ENCODE measurements around the gene SLC35B2.
A peak's percentile ranks its signal among the peaks of the same experiment; 100 is the strongest.

Gene SLC35B2

GRCh38 chr6:44292661-44293365 is 35.5 kb upstream of the SLC35B2 start:
- no peak for DNase-seq (ENCODE audit: low spot score)
- H3K4me1 ChIP-seq (ENCODE audit: insufficient read depth, poor library complexity, severe bottlenecking) = no peaks in the 10 kb centered on the region
- peaks cover 21% of the 10 kb centered on the region for H3K27me3 ChIP-seq (ENCODE audit: insufficient read depth, poor library complexity, severe bottlenecking)

DNA sequence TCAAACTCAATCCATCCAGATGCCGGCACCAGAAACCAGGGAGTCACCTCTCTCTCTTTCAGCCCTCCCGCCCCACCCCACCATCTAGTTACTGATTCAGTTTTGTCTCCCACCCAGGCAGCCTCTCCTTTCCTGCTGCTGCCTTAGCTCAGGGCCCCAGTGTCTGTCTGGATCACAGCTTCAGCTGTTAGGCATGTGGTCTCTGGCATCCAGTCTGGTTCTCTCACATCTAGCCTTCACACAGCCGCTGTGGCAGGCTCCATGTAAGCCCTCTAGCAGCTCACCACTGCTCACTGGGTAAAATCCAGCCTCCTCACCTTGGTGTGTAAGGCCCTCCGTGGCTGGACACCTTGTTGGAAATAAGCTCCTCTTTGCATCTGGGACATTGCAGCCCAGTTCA is 34.5 kb upstream of the SLC35B2 start:
- H3K27me3 ChIP-seq (ENCODE audit: insufficient read depth, poor library complexity, severe bottlenecking) = peaks cover 11% of the 10 kb centered on the region
- H3K36me3 ChIP-seq (ENCODE audit: low read depth) = no peaks in the 10 kb centered on the region
- no peaks in the 10 kb centered on the region for H3K9me3 ChIP-seq (ENCODE audit: severe bottlenecking)
- no peak overlapping the region for H3K4me3 ChIP-seq (ENCODE audit: severe bottlenecking)
- no peak for DNase-seq (ENCODE audit: low spot score)
- TF ChIP-seq, protein P1, sequence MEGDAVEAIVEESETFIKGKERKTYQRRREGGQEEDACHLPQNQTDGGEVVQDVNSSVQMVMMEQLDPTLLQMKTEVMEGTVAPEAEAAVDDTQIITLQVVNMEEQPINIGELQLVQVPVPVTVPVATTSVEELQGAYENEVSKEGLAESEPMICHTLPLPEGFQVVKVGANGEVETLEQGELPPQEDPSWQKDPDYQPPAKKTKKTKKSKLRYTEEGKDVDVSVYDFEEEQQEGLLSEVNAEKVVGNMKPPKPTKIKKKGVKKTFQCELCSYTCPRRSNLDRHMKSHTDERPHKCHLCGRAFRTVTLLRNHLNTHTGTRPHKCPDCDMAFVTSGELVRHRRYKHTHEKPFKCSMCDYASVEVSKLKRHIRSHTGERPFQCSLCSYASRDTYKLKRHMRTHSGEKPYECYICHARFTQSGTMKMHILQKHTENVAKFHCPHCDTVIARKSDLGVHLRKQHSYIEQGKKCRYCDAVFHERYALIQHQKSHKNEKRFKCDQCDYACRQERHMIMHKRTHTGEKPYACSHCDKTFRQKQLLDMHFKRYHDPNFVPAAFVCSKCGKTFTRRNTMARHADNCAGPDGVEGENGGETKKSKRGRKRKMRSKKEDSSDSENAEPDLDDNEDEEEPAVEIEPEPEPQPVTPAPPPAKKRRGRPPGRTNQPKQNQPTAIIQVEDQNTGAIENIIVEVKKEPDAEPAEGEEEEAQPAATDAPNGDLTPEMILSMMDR (IDR thresholded peaks at IDR 0.05; ENCODE audit: poor library complexity, severe bottlenecking) = no peak
- 0 out of 3 replicates have a peak, but pooled peaks have one; percentile 15 for ATAC-seq (ENCODE audit: low read depth)
- no peaks in the 10 kb centered on the region for H3K4me1 ChIP-seq (ENCODE audit: insufficient read depth, poor library complexity, severe bottlenecking)
- H3K27ac ChIP-seq (ENCODE audit: poor library complexity, severe bottlenecking) = no peak overlapping the region

More at GRCh38 chr6:44292661-44293365, 35.5 kb upstream of the SLC35B2 start:
- no peak overlapping the region for H3K4me3 ChIP-seq (ENCODE audit: severe bottlenecking)
- H3K27ac ChIP-seq (ENCODE audit: poor library complexity, severe bottlenecking) = no peak overlapping the region
- ATAC-seq (ENCODE audit: low read depth) = no peak
- no peaks in the 10 kb centered on the region for H3K36me3 ChIP-seq (ENCODE audit: low read depth)
- H3K9me3 ChIP-seq (ENCODE audit: severe bottlenecking) = no peaks in the 10 kb centered on the region
- TF ChIP-seq, protein P1 (IDR thresholded peaks at IDR 0.05; ENCODE audit: poor library complexity, severe bottlenecking) = no peak

GRCh38 chr6:44289726-44290260 is 32.5 kb upstream of the SLC35B2 start:
- no peaks in the 10 kb centered on the region for H3K36me3 ChIP-seq (ENCODE audit: low read depth)
- no peak overlapping the region for H3K4me3 ChIP-seq (ENCODE audit: severe bottlenecking)
- TF ChIP-seq, protein P1 (IDR thresholded peaks at IDR 0.05; ENCODE audit: poor library complexity, severe bottlenecking) = no peak
- no peak overlapping the region for H3K27ac ChIP-seq (ENCODE audit: poor library complexity, severe bottlenecking)
- no peaks in the 10 kb centered on the region for H3K9me3 ChIP-seq (ENCODE audit: severe bottlenecking)
- H3K27me3 ChIP-seq (ENCODE audit: insufficient read depth, poor library complexity, severe bottlenecking) = peaks cover 7% of the 10 kb centered on the region
- DNase-seq (ENCODE audit: low spot score) (no peak), ATAC-seq (ENCODE audit: low read depth) (no peak)
- H3K4me1 ChIP-seq (ENCODE audit: insufficient read depth, poor library complexity, severe bottlenecking) = no peaks in the 10 kb centered on the region

GRCh38 chr6:44286747-44287146 is 29.4 kb upstream of the SLC35B2 start:
- TF ChIP-seq, protein P1 (IDR thresholded peaks at IDR 0.05; ENCODE audit: poor library complexity, severe bottlenecking) = no peak
- no peak overlapping the region for H3K4me3 ChIP-seq (ENCODE audit: severe bottlenecking)
- H3K9me3 ChIP-seq (ENCODE audit: severe bottlenecking) = no peaks in the 10 kb centered on the region
- DNase-seq (ENCODE audit: low spot score) (no peak), ATAC-seq (ENCODE audit: low read depth) (no peak)
- H3K36me3 ChIP-seq (ENCODE audit: low read depth) = no peaks in the 10 kb centered on the region
- H3K27me3 ChIP-seq (ENCODE audit: insufficient read depth, poor library complexity, severe bottlenecking) = peaks cover 7% of the 10 kb centered on the region
- no peaks in the 10 kb centered on the region for H3K4me1 ChIP-seq (ENCODE audit: insufficient read depth, poor library complexity, severe bottlenecking)
- no peak overlapping the region for H3K27ac ChIP-seq (ENCODE audit: poor library complexity, severe bottlenecking)

- H3K36me3 ChIP-seq (ENCODE audit: low read depth) = no peaks in the 10 kb centered on the region
- no peaks in the 10 kb centered on the region for H3K4me1 ChIP-seq (ENCODE audit: insufficient read depth, poor library complexity, severe bottlenecking)
- H3K27ac ChIP-seq (ENCODE audit: poor library complexity, severe bottlenecking) = no peak overlapping the region
- peaks cover 7% of the 10 kb centered on the region for H3K27me3 ChIP-seq (ENCODE audit: insufficient read depth, poor library complexity, severe bottlenecking)
- ATAC-seq (ENCODE audit: low read depth) (no peak), DNase-seq (ENCODE audit: low spot score) (no peak)
- H3K9me3 ChIP-seq (ENCODE audit: severe bottlenecking) = no peaks in the 10 kb centered on the region
- no peak overlapping the region for H3K4me3 ChIP-seq (ENCODE audit: severe bottlenecking)
- TF ChIP-seq, protein P1 (IDR thresholded peaks at IDR 0.05; ENCODE audit: poor library complexity, severe bottlenecking) = no peak
These were observed 28.9 kb upstream of the SLC35B2 start for GRCh38 chr6:44286285-44286565.
